ENCODE data around the gene ST6GALNAC1.
"Not testable (repeated sequence)": the region's sequence is repeated elsewhere in the genome, so short reads cannot be mapped to it uniquely, and the experiment has no call there.

ST6GALNAC1 gene

GRCh38 chr17:76611080-76611749 is 32.3 kb downstream of the ST6GALNAC1 start:
- not testable (repeated sequence) for DNase-seq

- not testable (repeated sequence) for DNase-seq
These were observed 36.9 kb downstream of the ST6GALNAC1 start for GRCh38 chr17:76606685-76607084.

- DNase-seq = no peak
These were observed 42.5 kb downstream of the ST6GALNAC1 start for GRCh38 chr17:76601065-76601464.

GRCh38 chr17:76599694-76600460 is 43.7 kb downstream of the ST6GALNAC1 start:
- no peak for DNase-seq

- DNase-seq = no peak
These were observed 45.5 kb downstream of the ST6GALNAC1 start for GRCh38 chr17:76598004-76598439.

- no peak for DNase-seq
These were observed 46.2 kb downstream of the ST6GALNAC1 start for GRCh38 chr17:76597156-76598003.

GRCh38 chr17:76594690-76595089 is 48.9 kb downstream of the ST6GALNAC1 start:
- no peak for DNase-seq

GRCh38 chr17:76593959-76594358 is 49.6 kb downstream of the ST6GALNAC1 start:
- no peak for DNase-seq

GRCh38 chr17:76593384-76593826 is 50.2 kb downstream of the ST6GALNAC1 start:
- DNase-seq = no peak

- no peak for DNase-seq
These were observed 55.4 kb downstream of the ST6GALNAC1 start for GRCh38 chr17:76588182-76588581.

GRCh38 chr17:76586741-76587487 is 56.6 kb downstream of the ST6GALNAC1 start:
- DNase-seq = no peak

GRCh38 chr17:76585649-76586593 is 57.6 kb downstream of the ST6GALNAC1 start, which contains the start of gene ST6GALNAC2:
ST6GALNAC2 (minus strand) TSS chr17:76585860; CDS start chr17:76585808, 52 bp downstream.
- DNase-seq = peak; percentile 16

- DNase-seq = no peak
These were observed 58.4 kb downstream of the ST6GALNAC1 start for GRCh38 chr17:76585033-76585648.

- no peak for DNase-seq
These were observed 59.0 kb downstream of the ST6GALNAC1 start for GRCh38 chr17:76584427-76585032.

- no peak for DNase-seq
These were observed 60.9 kb downstream of the ST6GALNAC1 start for GRCh38 chr17:76582660-76583059.

- DNase-seq = no peak
These were observed 62.0 kb downstream of the ST6GALNAC1 start for GRCh38 chr17:76581515-76581914.

- DNase-seq = no peak
These were observed 64.3 kb downstream of the ST6GALNAC1 start for GRCh38 chr17:76579281-76579680.

GRCh38 chr17:76578376-76578775 is 65.2 kb downstream of the ST6GALNAC1 start:
- no peak for DNase-seq

GRCh38 chr17:76577876-76578275 is 65.7 kb downstream of the ST6GALNAC1 start:
- no peak for DNase-seq

- no peak for DNase-seq
These were observed 67.4 kb downstream of the ST6GALNAC1 start for GRCh38 chr17:76576189-76576588.

Measured in stimulated activated CD4-positive, alpha-beta T cell treated with anti-CD3 and anti-CD28 coated beads, Interleukin-1b, Interleukin-23, amount 100 ng/mL, for 48 hours (primary cell).